SK-N-SH treated with all-trans-retinoic acid at 6 μM for 48 hours (cell line): ENCODE results near the gene RARS2.

Experiments used
- ESRRG ChIP-seq: fragments of 250-450 bp; sonication (Bioruptor Pico); IDR thresholded peaks from 2 replicates; pipeline ENCODE4 v1.6.1; 2021; ENCODE audit warnings: mild to moderate bottlenecking
- ZC3H10 ChIP-seq: fragments of 250-450 bp; sonication (Bioruptor Pico); IDR thresholded peaks from 2 replicates; pipeline ENCODE4 v1.5.1; 2021; ENCODE audit warnings: mild to moderate bottlenecking, moderate library complexity
- TF ChIP-seq, protein P1 (sequence below): fragments of 250-450 bp; sonication (Bioruptor Pico); IDR thresholded peaks from 2 replicates; pipeline ENCODE4 v1.5.1; 2021; ENCODE audit warnings: mild to moderate bottlenecking, moderate library complexity

DNA sequence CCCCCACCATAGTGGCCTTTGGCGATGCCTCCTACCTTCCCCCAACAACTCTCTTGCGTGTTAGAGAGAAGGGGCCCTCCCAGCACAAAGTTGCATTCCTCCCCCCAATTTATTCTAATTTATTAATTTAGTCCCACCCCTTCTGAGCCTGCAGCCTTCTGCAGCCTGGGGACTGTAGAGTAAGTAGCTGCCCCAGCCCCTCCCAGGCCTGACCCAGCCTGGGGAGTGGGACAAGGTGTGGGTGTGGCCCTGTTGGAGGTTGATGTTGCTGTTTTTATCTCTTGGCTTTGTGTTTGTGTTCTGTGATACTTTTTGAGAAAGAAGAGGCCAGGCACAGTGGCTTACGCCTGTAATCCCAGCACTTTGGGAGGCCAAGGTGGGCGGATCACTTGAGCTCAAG lies 49.6 kb upstream of the RARS2 start:
- TF ChIP-seq, protein P1, sequence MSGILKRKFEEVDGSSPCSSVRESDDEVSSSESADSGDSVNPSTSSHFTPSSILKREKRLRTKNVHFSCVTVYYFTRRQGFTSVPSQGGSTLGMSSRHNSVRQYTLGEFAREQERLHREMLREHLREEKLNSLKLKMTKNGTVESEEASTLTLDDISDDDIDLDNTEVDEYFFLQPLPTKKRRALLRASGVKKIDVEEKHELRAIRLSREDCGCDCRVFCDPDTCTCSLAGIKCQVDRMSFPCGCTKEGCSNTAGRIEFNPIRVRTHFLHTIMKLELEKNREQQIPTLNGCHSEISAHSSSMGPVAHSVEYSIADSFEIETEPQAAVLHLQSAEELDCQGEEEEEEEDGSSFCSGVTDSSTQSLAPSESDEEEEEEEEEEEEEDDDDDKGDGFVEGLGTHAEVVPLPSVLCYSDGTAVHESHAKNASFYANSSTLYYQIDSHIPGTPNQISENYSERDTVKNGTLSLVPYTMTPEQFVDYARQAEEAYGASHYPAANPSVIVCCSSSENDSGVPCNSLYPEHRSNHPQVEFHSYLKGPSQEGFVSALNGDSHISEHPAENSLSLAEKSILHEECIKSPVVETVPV (CRISPR knock-in tag): no peak
- TF ChIP-seq ESRRG (no peak), ZC3H10 (CRISPR knock-in tag) (no peak)
